Measurements from ENCODE around the gene FAM167B. TPM values are rescaled to one million over a fixed set of nuclear protein-coding genes. Genes with fewer than 3 reads are reported as not detected.

The FAM167B gene
- total RNA-seq, 2 experiments from 2014 or later = 1.6 to 1.8 TPM

- TF ChIP-seq, protein P1, sequence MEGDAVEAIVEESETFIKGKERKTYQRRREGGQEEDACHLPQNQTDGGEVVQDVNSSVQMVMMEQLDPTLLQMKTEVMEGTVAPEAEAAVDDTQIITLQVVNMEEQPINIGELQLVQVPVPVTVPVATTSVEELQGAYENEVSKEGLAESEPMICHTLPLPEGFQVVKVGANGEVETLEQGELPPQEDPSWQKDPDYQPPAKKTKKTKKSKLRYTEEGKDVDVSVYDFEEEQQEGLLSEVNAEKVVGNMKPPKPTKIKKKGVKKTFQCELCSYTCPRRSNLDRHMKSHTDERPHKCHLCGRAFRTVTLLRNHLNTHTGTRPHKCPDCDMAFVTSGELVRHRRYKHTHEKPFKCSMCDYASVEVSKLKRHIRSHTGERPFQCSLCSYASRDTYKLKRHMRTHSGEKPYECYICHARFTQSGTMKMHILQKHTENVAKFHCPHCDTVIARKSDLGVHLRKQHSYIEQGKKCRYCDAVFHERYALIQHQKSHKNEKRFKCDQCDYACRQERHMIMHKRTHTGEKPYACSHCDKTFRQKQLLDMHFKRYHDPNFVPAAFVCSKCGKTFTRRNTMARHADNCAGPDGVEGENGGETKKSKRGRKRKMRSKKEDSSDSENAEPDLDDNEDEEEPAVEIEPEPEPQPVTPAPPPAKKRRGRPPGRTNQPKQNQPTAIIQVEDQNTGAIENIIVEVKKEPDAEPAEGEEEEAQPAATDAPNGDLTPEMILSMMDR (conservative IDR thresholded peaks at IDR 0.05; ENCODE audit: low read length) = no peak
- no peak for TF ChIP-seq EZH2phosphoT487 (IDR thresholded peaks at IDR 0.05; ENCODE audit: borderline replicate concordance, low read depth, low read length)
- H3K4me2 ChIP-seq (ENCODE audit: low read length) = peak overlapping the region; percentile 44
- peaks cover 25% of the 10 kb centered on the region; the same call in 1 of the 2 replicates for H3K79me2 ChIP-seq (ENCODE audit: insufficient read depth, low read depth, low read length)
- peaks cover 72% of the 10 kb centered on the region for H3K4me1 ChIP-seq (ENCODE audit: insufficient read depth, low read length, poor library complexity, severe bottlenecking)
- H3K27ac ChIP-seq (ENCODE audit: low read depth, low read length, poor library complexity, severe bottlenecking) = peak overlapping the region; percentile 75
- no TSS peak for BruUV-seq (replicated peaks)
- no peaks in the 10 kb centered on the region for H3K9me3 ChIP-seq (ENCODE audit: low read length)
- ChIA-PET POLR2A (interaction anchor here (0.6 to 3.3 kb wide), 7 partner anchors 11 to 50 kb away, joined by 3 to 23 read pairs (median 5); partner anchors contain the start of genes EIF3I, LCK and TMEM234), CTCF (ENCODE audit: unreplicated experiment) (interaction anchor here (1.7 kb wide), 1 partner anchor 12 kb away, joined by 6 read pairs; no protein-coding TSS in a partner anchor)
- DNase-seq (ENCODE audit: low spot score) = peak; percentile 60
- no peaks in the 10 kb centered on the region for H3K9me2 ChIP-seq (ENCODE audit: insufficient read depth, low read length)
- H3K4me3 ChIP-seq (ENCODE audit: low read depth, low read length, poor library complexity, severe bottlenecking) = peak overlapping the region; percentile 25
- H3K36me3 ChIP-seq (ENCODE audit: insufficient read depth, low read length) = peaks cover 10% of the 10 kb centered on the region
- H2AFZ ChIP-seq (ENCODE audit: low read length) = no peak overlapping the region
- H4K20me1 ChIP-seq (ENCODE audit: insufficient read depth, low read length) = no peaks in the 10 kb centered on the region
- intact Hi-C loops (cut with micrococcal nuclease; ENCODE audit: unreplicated experiment) = no loop called here
Observed at GRCh38 chr1:32266921-32267591, 20.0 kb downstream of the FAM167B start.

- Histone ChIP-seq H3K4me2 (ENCODE audit: low read length) (no peak overlapping the region), H3K36me3 (ENCODE audit: insufficient read depth, low read length) (peaks cover 16% of the 10 kb centered on the region), H3K79me2 (ENCODE audit: insufficient read depth, low read depth, low read length) (peaks cover 35% of the 10 kb centered on the region; the same call in 1 of the 2 replicates), H3K9me2 (ENCODE audit: insufficient read depth, low read length) (no peaks in the 10 kb centered on the region), H2AFZ (ENCODE audit: low read length) (no peak overlapping the region), H3K4me3 (ENCODE audit: low read depth, low read length, poor library complexity, severe bottlenecking) (no peak overlapping the region), H3K9me3 (ENCODE audit: low read length) (no peaks in the 10 kb centered on the region), H3K27ac (ENCODE audit: low read depth, low read length, poor library complexity, severe bottlenecking) (peak overlapping the region; percentile 36), H4K20me1 (ENCODE audit: insufficient read depth, low read length) (no peaks in the 10 kb centered on the region), H3K4me1 (ENCODE audit: insufficient read depth, low read length, poor library complexity, severe bottlenecking) (peaks cover 72% of the 10 kb centered on the region)
- intact Hi-C loops (cut with micrococcal nuclease; ENCODE audit: unreplicated experiment) = no loop called here
- ChIA-PET CTCF (ENCODE audit: unreplicated experiment) (no interaction called here), POLR2A (interaction anchor here (0.5 to 1.8 kb wide), 5 partner anchors 11 to 69 kb away, joined by 3 to 7 read pairs (median 3); no protein-coding TSS in a partner anchor)
- DNase-seq (ENCODE audit: low spot score) = no peak
- TF ChIP-seq, protein P1 (conservative IDR thresholded peaks at IDR 0.05; ENCODE audit: low read length) = no peak
- TF ChIP-seq EZH2phosphoT487 (IDR thresholded peaks at IDR 0.05; ENCODE audit: borderline replicate concordance, low read depth, low read length) = no peak
- no TSS peak for BruUV-seq (replicated peaks)
Observed at GRCh38 chr1:32269744-32270143, 22.7 kb downstream of the FAM167B start.
